Hematopoietic multipotent progenitor cell treated with erythropoietin and hydrocortisone succinate and interleukin-3 and kit ligand, for 15 days (in vitro differentiated cells): ENCODE results near the gene WDCP.
A peak's percentile ranks its signal among the peaks of the same experiment; 100 is the strongest.
"Not testable (repeated sequence)": the region's sequence is repeated elsewhere in the genome, so short reads cannot be mapped to it uniquely, and the experiment has no call there.

Experiments used
- DNase-seq: peaks from one replicate; pipeline ENCODE4 v3.0.0-alpha.2; 2015; ENCODE audit warnings: low spot score

The WDCP gene

GRCh38 chr2:24021122-24021998 is 25.8 kb downstream of the WDCP start:
- peak; percentile 39 for DNase-seq

GRCh38 chr2:24020244-24020643 is 26.9 kb downstream of the WDCP start:
- DNase-seq, result no peak

- DNase-seq, result no peak
Measured at GRCh38 chr2:24019729-24020128, 27.5 kb downstream of the WDCP start.

GRCh38 chr2:24018241-24018640 is 28.9 kb downstream of the WDCP start:
- no peak for DNase-seq

- no peak for DNase-seq
Measured at GRCh38 chr2:24017711-24018110, 29.5 kb downstream of the WDCP start.

- no peak for DNase-seq
Measured at GRCh38 chr2:24016853-24017703, 30.1 kb downstream of the WDCP start.

- no peak for DNase-seq
Measured at GRCh38 chr2:24016376-24016761, 30.8 kb downstream of the WDCP start.

GRCh38 chr2:24015562-24016375 is 31.4 kb downstream of the WDCP start:
- DNase-seq, result no peak

- DNase-seq, result not testable (repeated sequence)
Measured at GRCh38 chr2:24014902-24015301, 32.3 kb downstream of the WDCP start.

GRCh38 chr2:24012521-24013188 is 34.5 kb downstream of the WDCP start:
- DNase-seq, result peak; percentile 48

GRCh38 chr2:24011250-24012104 is 35.7 kb downstream of the WDCP start:
- DNase-seq, result peak; percentile 97

GRCh38 chr2:24010477-24011249 is 36.5 kb downstream of the WDCP start:
- peak; percentile 69 for DNase-seq

GRCh38 chr2:24009680-24010476 is 37.3 kb downstream of the WDCP start, which contains the start of gene MFSD2B:
Gene MFSD2B (plus strand): TSS chr2:24010085. CDS start chr2:24010097, 12 bp downstream.
- DNase-seq, result peak; percentile 79

- no peak for DNase-seq
Measured at GRCh38 chr2:24009367-24009679, 37.9 kb downstream of the WDCP start.

- DNase-seq, result peak; percentile 26
Measured at GRCh38 chr2:24008672-24009366, 38.4 kb downstream of the WDCP start.

GRCh38 chr2:24007693-24008092 is 39.5 kb downstream of the WDCP start:
- no peak for DNase-seq

GRCh38 chr2:23994567-23994966 is 52.6 kb downstream of the WDCP start:
- DNase-seq, result no peak

- DNase-seq, result no peak
Measured at GRCh38 chr2:23993736-23994269, 53.4 kb downstream of the WDCP start.
